ENCODE measurements around the gene PPP4C.
"Not testable (repeated sequence)": the region's sequence is repeated elsewhere in the genome, so short reads cannot be mapped to it uniquely, and the experiment has no call there.

Gene PPP4C

DNA sequence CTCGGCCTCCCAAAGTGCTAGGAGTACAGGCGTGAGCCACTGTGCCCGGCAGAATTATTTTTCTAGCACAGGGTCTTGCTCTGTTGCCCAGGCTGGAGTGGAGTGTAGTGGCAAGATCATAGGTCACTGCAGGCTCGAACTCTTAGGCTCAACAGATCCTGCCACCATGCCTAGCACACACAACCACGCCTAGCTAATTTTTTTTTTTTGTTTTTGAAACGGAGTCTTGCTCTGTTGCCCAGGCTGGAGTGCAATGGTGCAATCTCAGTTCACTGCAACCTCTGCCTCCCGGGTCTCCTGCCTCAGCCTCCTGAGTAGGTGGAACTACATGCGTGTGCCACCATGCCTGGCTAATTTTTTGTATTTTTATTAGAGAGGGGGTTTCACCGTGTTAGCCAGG, 49.9 kb downstream of the PPP4C start:
- not testable (repeated sequence) for DNase-seq (ENCODE audit: low read depth)

DNA sequence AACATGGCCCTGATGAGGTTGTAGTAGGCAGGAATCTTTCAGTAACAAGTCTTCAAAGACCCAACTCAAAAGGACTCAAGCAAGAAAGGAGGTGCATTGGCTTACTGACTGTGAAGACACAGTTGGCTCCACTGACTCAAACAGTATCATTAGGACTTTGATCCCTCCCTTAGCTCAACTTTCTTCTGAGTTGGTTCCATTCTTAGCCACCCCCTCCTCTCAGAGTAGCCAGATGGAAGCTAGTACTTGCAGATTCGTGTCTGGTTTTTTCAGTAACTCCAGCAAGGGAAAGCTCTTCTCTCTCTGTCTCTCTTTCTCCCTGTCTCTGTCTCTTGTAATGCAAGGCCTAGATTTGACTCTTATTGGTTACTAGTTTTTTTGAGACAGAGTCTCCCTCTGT, 52.2 kb downstream of the PPP4C start:
- no peak for DNase-seq (ENCODE audit: low read depth)

DNA sequence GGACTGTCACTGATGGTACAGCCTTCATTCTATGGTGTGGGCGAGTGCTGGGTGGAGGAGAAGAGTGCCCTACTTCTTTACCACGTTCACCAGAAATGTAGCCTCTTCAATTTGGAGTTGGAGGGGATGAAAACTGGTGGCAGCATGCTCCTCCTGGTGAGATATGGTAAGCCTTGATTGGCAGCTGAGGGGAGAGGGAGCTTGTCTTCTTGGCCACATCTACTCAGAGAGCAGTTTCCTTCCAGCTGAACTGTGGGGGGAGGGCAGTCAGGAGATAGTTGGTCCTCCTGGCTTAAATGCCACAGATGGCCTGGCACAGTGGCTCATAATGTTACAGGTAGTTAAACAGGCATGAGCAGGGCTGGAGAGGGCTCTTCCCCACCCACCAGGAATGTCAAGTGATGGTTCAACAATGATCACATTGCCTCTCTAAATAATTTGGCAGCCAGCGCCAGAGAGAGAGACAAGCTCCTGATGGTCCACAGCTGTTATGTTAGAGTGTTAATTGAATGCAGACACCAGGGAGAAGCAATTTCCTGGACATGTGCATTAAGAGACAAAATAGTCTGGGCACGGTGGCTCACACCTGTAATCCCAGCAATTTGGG, 56.2 kb downstream of the PPP4C start:
- no peak for DNase-seq (ENCODE audit: low read depth)

DNA sequence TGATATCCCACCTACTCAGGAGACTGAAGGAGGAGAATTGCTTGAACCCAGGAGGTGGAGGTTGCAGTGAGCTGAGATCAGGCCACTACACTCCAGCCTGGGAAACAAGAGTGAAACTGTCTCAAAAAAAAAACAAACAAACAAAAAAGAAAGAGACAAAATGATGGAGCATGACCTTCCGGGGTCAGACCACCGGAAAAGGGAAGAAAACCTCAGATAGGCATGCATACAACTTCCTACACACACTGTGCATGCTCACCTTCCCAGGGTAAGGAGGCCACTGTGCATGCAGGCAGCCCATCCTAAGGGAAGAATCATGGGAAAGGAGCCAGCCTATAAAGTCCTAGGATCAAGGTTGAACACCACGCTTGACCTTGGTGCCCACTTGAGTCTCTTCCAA, 56.8 kb downstream of the PPP4C start:
- DNase-seq (ENCODE audit: low read depth), result no peak
